Measurements from ENCODE around the gene CBFA2T2. TPM values are rescaled to one million over a fixed set of nuclear protein-coding genes. Genes with fewer than 3 reads are reported as not detected.
"Not testable (repeated sequence)": the region's sequence is repeated elsewhere in the genome, so short reads cannot be mapped to it uniquely, and the experiment has no call there.

Gene CBFA2T2
- total RNA-seq, 2 donors from 2014 or later, result 11.6 to 12.2 TPM

DNA sequence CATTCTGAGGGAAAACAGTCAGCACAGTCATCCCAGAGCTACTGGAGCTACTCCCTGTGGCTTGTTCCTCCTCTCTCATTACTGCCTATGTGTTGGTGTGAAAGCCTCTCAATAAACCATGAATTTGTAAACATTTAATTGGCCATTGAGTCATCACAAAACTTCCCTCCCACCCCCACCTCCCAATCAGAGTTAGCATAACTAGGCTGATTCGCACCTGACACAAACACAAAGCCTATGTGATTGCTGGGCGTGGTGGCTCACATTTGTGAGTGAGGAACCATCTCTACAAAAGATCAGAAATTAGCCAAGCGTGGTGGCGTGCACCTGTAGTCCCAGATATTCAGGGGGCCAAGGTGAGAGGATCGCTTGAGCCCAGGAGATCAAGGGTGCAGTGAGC is 29.2 kb upstream of the CBFA2T2 start:
- H3K36me3 Mint-ChIP-seq, result no peaks in the 10 kb centered on the region
- ATAC-seq, result no peak
- no peaks in the 10 kb centered on the region for H3K9me3 Mint-ChIP-seq
- no peak for DNase-seq (ENCODE audit: low spot score)
- no peaks in the 10 kb centered on the region for H3K27me3 Mint-ChIP-seq
- H3K4me3 Mint-ChIP-seq, result no peak overlapping the region
- no peaks in the 10 kb centered on the region for H3K4me1 Mint-ChIP-seq (ENCODE audit: low read depth in 2 of 2)
- H3K27ac Mint-ChIP-seq, result no peak overlapping the region

DNA sequence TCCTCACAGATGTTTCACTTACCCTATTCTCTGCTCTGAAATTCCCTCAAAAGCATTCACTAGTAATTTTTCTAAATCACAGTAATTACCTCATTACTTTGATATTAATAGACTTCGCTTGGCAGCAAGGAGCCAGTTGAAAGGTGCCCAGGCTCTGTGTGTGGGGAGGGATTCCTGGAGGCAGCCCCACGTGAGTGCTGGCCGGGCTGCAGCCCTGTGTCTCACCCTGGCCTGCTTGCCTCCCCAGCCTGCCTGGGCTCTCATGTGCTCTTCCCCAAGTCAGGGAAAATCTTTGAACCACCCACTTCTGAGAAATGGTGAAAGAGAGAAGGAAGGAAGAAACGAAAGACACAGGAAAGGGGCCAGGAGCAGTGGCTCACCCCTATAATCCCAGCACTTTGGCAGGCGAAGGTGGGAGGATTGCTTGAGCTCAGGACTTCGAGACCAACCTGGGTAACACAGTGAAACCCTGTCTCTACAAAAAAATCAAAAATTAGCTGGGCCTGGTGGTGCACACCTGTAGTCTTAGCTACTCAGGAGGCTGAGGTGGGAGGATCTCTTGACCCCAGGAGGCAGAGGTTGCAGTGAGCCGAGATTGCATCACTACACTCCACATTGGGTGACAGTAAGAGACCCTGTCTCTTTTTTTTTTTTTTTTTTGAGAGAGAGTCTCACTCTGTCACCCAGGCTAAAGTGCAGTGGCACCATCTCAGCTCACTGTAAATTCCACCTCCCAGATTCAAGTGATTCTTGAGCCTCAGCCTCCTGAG is 26.4 kb upstream of the CBFA2T2 start:
- H3K4me3 Mint-ChIP-seq, result no peak overlapping the region
- no peaks in the 10 kb centered on the region for H3K36me3 Mint-ChIP-seq
- no peak for ATAC-seq
- no peaks in the 10 kb centered on the region for H3K27me3 Mint-ChIP-seq
- DNase-seq (ENCODE audit: low spot score), result no peak
- H3K4me1 Mint-ChIP-seq (ENCODE audit: low read depth in 2 of 2), result no peaks in the 10 kb centered on the region
- H3K9me3 Mint-ChIP-seq, result no peaks in the 10 kb centered on the region
- H3K27ac Mint-ChIP-seq, result no peak overlapping the region

DNA sequence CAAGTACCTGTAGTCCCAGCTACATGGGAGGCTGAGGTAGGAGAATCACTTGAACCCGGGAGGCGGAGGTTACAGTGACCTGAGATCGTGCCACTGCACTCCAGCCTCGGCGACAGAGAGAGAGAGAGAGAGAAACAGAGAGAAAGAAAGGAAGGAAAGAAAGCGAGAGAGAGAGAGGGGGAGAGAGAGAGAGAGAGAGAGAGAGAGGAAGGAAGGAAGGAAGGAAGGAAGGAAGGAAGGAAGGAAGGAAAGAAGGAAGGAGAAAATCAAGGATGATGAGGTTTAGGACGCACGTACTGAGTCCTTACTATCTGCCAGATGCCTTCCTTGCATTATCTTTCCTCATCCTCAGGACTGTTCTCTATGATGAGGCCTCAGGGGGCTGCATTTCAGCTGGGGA is 25.1 kb upstream of the CBFA2T2 start:
- not testable (repeated sequence) for H3K36me3 Mint-ChIP-seq; H3K27ac Mint-ChIP-seq; ATAC-seq; H3K27me3 Mint-ChIP-seq; H3K9me3 Mint-ChIP-seq; H3K4me3 Mint-ChIP-seq; H3K4me1 Mint-ChIP-seq (ENCODE audit: low read depth in 2 of 2); DNase-seq (ENCODE audit: low spot score)

DNA sequence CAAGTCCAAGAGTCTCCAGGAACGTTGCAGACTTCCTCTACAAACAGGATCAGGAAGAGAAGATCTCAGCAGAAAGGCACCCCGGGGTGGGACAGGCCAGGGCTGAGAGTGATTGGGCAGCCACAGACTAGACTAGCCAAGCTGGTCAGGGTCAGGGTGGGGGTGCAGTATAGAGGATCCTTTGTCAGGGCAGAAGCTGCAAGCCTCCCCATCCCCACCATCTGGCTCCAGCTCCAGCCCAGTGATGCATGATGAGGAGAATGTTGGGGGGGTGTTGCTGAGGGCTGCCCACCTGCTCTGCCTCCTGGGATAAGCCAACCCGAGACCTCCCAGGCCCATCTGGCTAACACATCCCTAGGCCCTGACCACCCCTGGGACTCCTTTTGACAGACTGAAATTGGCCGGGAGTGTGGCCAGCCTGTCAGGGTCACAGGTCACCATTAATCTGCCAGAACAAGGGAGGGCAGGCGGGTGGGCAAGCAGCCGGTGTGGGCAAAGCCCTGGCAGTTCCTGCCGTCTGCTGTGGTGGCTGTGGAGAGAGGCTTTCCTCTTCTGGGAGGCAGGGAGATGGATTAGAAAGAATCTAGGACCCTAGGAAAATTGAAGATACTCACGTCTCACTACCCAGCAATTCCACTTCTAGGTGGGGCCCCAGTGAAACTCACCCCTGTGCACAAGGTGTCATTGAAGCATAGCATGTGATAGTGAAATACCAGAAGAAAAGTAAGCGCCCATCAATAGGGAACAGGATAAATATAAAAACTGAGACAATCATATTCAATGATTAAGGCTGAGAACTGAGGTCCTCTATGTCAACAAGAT is 24.2 kb upstream of the CBFA2T2 start:
- ATAC-seq, result no peak
- Mint-ChIP-seq H3K4me1 (ENCODE audit: low read depth in 2 of 2) (no peaks in the 10 kb centered on the region), H3K4me3 (no peak overlapping the region), H3K27me3 (no peaks in the 10 kb centered on the region), H3K27ac (no peak overlapping the region), H3K36me3 (no peaks in the 10 kb centered on the region), H3K9me3 (no peaks in the 10 kb centered on the region)
- no peak for DNase-seq (ENCODE audit: low spot score)

DNA sequence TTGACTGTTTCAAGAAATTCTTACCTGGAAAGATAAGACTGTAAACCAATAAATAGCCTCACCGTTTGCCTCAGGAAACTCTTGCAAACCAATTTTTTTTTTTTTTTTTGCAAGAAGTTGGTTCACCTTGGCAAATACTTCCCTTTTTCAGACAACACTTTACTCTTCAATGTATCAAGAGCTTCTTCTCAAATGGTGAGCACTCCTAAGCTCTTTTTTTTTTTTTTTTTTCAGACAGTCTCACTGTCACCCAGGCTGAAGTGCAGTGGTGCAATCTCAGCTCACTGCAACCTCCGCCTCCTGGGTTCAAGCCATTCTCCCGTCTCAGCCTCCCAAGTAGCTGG is 23.6 kb upstream of the CBFA2T2 start:
- no peak overlapping the region for H3K4me3 Mint-ChIP-seq
- DNase-seq (ENCODE audit: low spot score) (no peak), ATAC-seq (no peak)
- no peaks in the 10 kb centered on the region for H3K36me3 Mint-ChIP-seq
- no peaks in the 10 kb centered on the region for H3K9me3 Mint-ChIP-seq
- H3K27ac Mint-ChIP-seq, result no peak overlapping the region
- H3K4me1 Mint-ChIP-seq (ENCODE audit: low read depth in 2 of 2), result no peaks in the 10 kb centered on the region
- no peaks in the 10 kb centered on the region for H3K27me3 Mint-ChIP-seq

DNA sequence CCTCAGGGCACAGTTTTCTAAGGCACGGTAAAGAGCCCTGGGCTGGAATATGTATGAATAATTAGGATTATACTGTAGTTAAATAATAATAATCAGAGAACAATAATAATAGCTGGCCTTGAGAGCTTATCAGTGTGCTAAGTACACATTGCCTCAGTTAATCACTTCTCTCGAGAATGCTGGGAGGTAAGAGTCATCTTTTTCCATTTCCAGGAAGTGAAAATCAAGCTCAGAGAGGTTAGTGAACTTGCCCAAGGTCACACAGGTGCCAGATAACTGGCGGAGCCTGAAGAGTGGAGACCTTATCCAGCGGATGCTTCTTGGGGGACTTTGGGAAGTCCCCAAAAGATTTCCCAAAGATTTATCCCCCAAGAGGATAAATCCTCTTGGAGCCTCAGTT is 19.4 kb upstream of the CBFA2T2 start:
- Mint-ChIP-seq H3K27ac (no peak overlapping the region), H3K27me3 (no peaks in the 10 kb centered on the region), H3K4me3 (no peak overlapping the region), H3K4me1 (ENCODE audit: low read depth in 2 of 2) (no peaks in the 10 kb centered on the region), H3K9me3 (no peaks in the 10 kb centered on the region), H3K36me3 (no peaks in the 10 kb centered on the region)
- DNase-seq (ENCODE audit: low spot score) (no peak), ATAC-seq (no peak)

DNA sequence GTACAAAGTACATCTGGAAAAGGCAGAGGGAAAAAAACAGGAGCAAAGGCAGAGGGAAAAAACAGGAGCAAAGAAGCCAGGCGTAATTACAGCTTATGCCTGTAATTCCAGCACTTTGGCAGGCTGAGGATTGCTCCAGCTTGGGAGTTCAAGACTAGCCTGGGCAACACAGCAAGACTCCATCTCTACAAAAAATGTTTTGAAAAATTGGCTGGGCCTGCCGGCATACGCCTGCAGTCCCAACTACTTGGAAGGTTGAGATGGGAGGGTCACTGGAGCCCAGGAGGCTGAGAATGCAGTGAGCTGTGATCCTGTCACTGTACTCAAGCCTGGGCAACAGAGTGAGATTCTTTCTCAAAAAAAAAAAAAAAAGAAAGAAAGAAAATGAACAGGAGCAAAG is 19.0 kb upstream of the CBFA2T2 start:
- no peak for DNase-seq (ENCODE audit: low spot score)
- H3K4me1 Mint-ChIP-seq (ENCODE audit: low read depth in 2 of 2), result no peaks in the 10 kb centered on the region
- H3K9me3 Mint-ChIP-seq, result no peaks in the 10 kb centered on the region
- ATAC-seq, result no peak
- H3K36me3 Mint-ChIP-seq, result no peaks in the 10 kb centered on the region
- no peak overlapping the region for H3K4me3 Mint-ChIP-seq
- H3K27ac Mint-ChIP-seq, result no peak overlapping the region
- no peaks in the 10 kb centered on the region for H3K27me3 Mint-ChIP-seq

DNA sequence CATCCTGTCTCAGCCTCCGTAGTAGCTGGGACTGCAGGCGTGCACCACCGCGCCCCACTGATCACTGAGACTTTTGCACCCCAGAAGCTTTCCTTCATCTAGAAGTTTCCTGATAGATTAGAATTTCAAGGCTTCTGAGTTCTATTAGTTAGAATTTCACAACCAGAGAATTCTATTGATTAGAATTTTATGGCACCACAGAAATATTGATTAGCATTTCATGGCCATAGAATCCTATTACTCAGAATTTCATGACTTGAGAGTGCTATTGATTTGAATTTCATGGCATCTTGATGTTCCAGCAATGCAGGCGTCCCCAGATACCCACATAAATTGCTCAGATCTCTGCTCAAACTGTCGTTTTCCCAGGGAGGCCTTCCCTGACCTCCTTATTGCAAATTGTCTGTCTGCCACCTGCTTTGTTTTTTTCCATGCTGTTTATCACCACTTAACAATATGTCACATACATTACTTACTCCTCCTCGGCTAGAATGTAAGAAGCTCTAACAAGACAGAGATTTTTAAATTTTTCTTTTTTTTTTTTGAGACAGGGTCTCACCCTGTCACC is 16.9 kb upstream of the CBFA2T2 start:
- H3K27me3 Mint-ChIP-seq, result no peaks in the 10 kb centered on the region
- H3K4me1 Mint-ChIP-seq (ENCODE audit: low read depth in 2 of 2), result no peaks in the 10 kb centered on the region
- H3K27ac Mint-ChIP-seq, result no peak overlapping the region
- ATAC-seq (no peak), DNase-seq (ENCODE audit: low spot score) (no peak)
- no peaks in the 10 kb centered on the region for H3K36me3 Mint-ChIP-seq
- no peak overlapping the region for H3K4me3 Mint-ChIP-seq
- H3K9me3 Mint-ChIP-seq, result no peaks in the 10 kb centered on the region

DNA sequence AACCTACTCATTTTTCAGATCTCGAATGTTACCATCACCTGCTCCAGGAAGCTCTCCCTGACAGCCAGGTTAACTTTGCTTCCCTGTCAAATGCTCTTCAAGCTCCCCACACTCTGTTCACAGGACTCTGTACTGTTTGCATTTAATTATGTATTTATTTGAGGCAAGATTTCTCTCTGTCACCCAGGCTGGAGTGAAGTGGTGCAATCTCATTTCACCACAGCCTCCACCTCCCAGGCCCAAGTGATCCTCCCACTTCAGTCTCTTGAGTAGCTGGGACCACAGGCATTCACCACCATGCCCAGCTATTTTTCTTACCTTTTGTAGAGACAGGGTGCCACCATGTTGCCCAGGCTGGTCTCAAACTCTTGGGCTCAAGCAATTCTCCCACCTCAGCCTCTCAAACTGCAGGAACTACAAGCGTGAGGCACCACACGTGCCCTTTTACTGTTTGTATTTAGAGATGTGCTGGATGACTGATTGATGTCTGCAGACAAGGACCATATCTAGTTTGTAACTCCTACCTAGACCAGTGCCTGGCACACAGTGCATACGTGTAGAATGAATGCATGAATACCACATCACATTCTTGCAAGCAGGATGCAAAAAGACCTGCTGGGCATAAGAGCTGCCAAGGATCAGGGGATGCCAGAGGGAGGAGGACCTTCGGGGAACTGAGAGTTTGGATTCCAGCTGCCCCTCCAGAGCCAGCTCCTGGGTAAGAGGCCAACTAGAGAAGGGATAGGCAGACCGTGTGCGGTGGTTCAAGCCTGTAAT is 15.6 kb upstream of the CBFA2T2 start:
- Mint-ChIP-seq H3K4me1 (ENCODE audit: low read depth in 2 of 2) (no peaks in the 10 kb centered on the region), H3K27ac (no peak overlapping the region), H3K36me3 (no peaks in the 10 kb centered on the region), H3K27me3 (no peaks in the 10 kb centered on the region), H3K9me3 (no peaks in the 10 kb centered on the region), H3K4me3 (no peak overlapping the region)
- no peak for DNase-seq (ENCODE audit: low spot score)
- no peak for ATAC-seq

DNA sequence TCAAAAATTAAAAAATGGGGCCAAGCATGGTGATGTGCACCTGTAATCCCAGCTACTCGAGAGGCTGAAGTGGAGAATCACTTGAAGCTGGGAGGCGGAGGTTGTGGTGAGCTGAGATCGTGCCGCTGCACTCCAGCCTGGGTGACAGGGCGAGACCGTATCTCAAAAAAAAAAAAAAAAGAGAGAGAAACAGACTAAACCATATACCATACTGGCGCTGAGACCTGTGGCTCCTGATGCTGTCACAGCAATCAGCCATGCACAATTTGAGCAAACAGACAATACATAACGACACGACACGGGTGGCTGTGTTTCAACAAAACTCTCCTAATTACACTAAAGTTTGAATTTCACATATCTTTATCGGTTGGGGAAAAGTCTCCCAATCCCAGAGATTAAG is 14.9 kb upstream of the CBFA2T2 start:
- H3K4me3 Mint-ChIP-seq, result no peak overlapping the region
- no peaks in the 10 kb centered on the region for H3K4me1 Mint-ChIP-seq (ENCODE audit: low read depth in 2 of 2)
- DNase-seq (ENCODE audit: low spot score) (no peak), ATAC-seq (no peak)
- H3K9me3 Mint-ChIP-seq, result no peaks in the 10 kb centered on the region
- H3K36me3 Mint-ChIP-seq, result no peaks in the 10 kb centered on the region
- H3K27ac Mint-ChIP-seq, result no peak overlapping the region
- no peaks in the 10 kb centered on the region for H3K27me3 Mint-ChIP-seq

DNA sequence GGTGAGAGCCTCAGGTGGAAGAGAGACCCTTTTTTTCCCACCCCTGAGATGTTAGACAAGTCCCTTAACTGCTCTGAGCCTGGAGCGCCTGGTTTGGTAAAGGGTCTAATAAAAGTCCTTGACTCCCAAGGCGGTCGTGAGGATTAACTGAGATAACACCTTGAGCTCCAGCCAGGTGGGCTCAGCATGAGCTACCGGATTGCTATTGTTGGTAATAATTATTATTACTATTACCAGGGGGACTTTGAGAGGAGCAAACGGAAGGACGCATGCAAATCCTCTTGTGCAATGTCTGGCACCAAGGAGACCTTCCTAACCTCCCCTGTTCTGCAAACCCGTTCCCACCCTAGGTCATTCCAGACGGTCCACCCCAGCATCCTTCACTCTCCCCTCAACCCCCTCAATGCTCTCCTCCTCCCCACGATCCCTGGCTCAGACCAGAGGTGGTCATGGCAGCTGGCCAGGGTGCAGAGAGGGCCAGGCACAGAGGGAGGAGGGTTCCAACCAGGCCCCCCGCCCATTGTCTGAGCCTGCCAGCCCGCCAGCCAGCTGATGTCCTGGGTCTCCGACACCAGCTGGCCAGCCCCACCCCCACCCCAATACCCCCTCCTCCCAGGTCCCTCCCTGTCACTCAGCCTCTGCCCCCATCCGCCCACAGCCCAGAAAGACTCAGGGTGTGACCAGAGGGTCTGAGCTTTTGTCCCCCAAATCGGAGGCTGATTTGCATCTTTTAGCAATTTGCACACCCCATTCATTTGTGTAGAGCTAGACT is 14.3 kb upstream of the CBFA2T2 start:
- H3K9me3 Mint-ChIP-seq, result no peaks in the 10 kb centered on the region
- H3K4me3 Mint-ChIP-seq, result no peak overlapping the region
- no peaks in the 10 kb centered on the region for H3K4me1 Mint-ChIP-seq (ENCODE audit: low read depth in 2 of 2)
- H3K27ac Mint-ChIP-seq, result no peak overlapping the region
- H3K27me3 Mint-ChIP-seq, result no peaks in the 10 kb centered on the region
- no peak for DNase-seq (ENCODE audit: low spot score)
- no peaks in the 10 kb centered on the region for H3K36me3 Mint-ChIP-seq
- no peak for ATAC-seq

DNA sequence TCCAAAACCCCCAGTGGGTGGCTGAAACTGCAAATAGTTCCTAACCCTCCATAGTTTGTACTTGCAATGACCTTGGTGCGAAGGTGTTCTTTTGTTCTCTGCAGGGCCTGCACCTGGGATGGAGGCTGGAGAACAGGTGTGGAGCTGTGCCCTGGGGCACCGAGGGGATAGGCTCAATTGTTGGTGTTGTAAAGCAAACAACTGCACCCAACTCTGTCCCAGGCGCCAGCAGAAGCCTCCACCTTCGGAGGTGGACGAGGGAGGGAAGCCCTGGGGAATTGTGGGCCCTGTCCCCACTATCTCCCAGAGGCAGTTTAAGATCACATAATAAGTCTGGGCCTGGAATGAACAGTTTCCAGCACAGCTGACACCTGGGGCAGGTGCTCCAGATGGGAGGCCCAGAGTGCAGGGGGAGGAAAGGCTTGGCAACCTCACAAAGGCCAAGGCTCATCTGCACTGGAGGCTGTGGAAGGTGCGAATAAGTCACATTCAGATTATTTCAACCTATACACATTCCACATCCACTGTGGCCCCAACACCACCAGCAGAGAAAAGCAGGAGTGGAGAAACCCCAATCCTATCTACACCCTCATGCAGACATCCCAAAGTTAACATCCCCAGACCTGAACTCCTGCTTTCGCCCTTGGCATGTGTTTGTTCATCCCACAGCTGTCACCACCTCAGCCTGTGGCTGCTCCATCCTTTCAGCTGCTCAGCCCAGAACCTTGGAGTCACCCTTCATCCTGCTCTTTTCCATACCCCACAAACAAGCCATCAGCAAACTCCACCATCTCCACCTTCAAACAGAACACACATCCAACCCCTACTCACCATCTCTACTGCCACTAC is 12.3 kb upstream of the CBFA2T2 start:
- no peak overlapping the region for H3K4me3 Mint-ChIP-seq
- H3K27ac Mint-ChIP-seq, result no peak overlapping the region
- ATAC-seq, result no peak

DNA sequence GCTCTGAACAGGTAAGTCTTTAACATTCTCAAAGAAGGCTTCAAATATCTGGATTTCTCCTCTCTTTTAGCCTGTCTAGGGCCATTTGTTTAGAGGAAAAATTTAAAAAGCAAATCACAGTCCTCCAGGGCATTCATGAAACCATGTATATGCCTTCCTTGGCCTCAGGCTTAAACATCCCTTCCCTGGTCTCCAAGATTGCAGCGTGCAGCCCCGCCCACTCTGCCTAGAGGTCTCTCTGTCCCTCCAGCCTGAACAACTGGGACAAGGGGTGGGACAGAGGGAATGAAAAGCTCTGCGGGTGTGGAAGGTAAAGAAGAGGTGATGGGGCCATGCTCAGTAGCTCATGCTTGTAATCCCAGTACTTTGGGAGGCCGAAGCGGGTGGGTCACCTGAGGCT is 9.8 kb upstream of the CBFA2T2 start:
- ATAC-seq (no peak), DNase-seq (ENCODE audit: low spot score) (no peak)
- Mint-ChIP-seq H3K9me3 (no peaks in the 10 kb centered on the region), H3K4me1 (ENCODE audit: low read depth in 2 of 2) (no peaks in the 10 kb centered on the region), H3K36me3 (no peaks in the 10 kb centered on the region), H3K4me3 (no peak overlapping the region), H3K27ac (no peak overlapping the region), H3K27me3 (no peaks in the 10 kb centered on the region)

More for the DNA sequence above, 12.3 kb upstream of the CBFA2T2 start:
- Mint-ChIP-seq H3K27me3 (no peaks in the 10 kb centered on the region), H3K4me1 (ENCODE audit: low read depth in 2 of 2) (no peaks in the 10 kb centered on the region), H3K9me3 (no peaks in the 10 kb centered on the region), H3K36me3 (no peaks in the 10 kb centered on the region)
- no peak for DNase-seq (ENCODE audit: low spot score)

Data from natural killer cell treated with Interleukin-12 subunit alpha and Interleukin-12 subunit beta and Interleukin-15 and Interleukin-18, amount 100 ng/mL, for 72 hours (primary cell).